Measurements from ENCODE around the gene KSR2.

DNA sequence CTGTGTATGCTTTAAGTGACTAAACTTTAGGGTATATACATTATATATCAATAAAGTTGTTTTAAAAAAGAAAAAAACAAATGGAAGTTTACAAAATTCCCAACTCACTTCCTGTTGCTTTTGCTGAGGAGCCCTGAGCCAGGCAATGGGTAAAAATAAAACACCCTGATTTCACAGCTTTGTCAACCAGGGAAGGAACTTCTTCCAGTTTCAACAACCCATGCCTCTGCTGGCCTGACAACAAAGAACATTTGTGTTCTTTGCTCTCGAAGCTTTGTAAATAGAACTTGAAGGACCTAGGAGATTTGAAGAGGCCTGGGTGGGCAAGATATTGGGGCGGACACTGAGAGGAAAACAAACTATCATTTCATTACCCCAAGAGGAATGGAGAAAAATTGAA is 466.2 kb downstream of the KSR2 start:
- TF ChIP-seq, protein P1, sequence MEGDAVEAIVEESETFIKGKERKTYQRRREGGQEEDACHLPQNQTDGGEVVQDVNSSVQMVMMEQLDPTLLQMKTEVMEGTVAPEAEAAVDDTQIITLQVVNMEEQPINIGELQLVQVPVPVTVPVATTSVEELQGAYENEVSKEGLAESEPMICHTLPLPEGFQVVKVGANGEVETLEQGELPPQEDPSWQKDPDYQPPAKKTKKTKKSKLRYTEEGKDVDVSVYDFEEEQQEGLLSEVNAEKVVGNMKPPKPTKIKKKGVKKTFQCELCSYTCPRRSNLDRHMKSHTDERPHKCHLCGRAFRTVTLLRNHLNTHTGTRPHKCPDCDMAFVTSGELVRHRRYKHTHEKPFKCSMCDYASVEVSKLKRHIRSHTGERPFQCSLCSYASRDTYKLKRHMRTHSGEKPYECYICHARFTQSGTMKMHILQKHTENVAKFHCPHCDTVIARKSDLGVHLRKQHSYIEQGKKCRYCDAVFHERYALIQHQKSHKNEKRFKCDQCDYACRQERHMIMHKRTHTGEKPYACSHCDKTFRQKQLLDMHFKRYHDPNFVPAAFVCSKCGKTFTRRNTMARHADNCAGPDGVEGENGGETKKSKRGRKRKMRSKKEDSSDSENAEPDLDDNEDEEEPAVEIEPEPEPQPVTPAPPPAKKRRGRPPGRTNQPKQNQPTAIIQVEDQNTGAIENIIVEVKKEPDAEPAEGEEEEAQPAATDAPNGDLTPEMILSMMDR (IDR thresholded peaks at IDR 0.05; ENCODE audit: low read length), result no peak
- TF ChIP-seq EZH2 (IDR thresholded peaks at IDR 0.05; ENCODE audit: borderline replicate concordance, low read length), result no peak
